Neural progenitor cell (in vitro differentiated cells): ENCODE results near the gene GPR45. TPM values are rescaled to one million over a fixed set of nuclear protein-coding genes. Genes with fewer than 3 reads are reported as not detected.

Experiments used
- DNase-seq: peaks from one replicate; pipeline ENCODE4 v3.0.0-alpha.2; 2016; ENCODE audit warnings: low spot score
- H2AFZ ChIP-seq: fragments of 200-600 bp; sonication (generic); replicated peaks from 2 replicates; pipeline ENCODE4 v1.6.1; 2016; ENCODE audit warnings: antibody characterized with exemption
- H3F3A ChIP-seq: fragments of 200-600 bp; sonication (generic); 2 replicates; pipeline ENCODE4 v1.6.1; 2016; ENCODE audit warnings: antibody characterized with exemption, low read depth
- H3K27ac ChIP-seq: fragments of 200-600 bp; sonication (generic); 2 replicates; pipeline ENCODE4 v1.5.1; 2016; ENCODE audit warnings: mild to moderate bottlenecking
- H3K27me3 ChIP-seq: fragments of 200-600 bp; sonication (generic); 2 replicates; pipeline ENCODE4 v1.6.1; 2016; ENCODE audit warnings: mild to moderate bottlenecking, moderate library complexity
- H3K36me3 ChIP-seq: fragments of 200-600 bp; sonication (generic); 2 replicates; pipeline ENCODE4 v1.5.1; 2016
- H3K4me1 ChIP-seq: fragments of 200-600 bp; sonication (generic); 2 replicates; pipeline ENCODE4 v1.6.1; 2016; ENCODE audit warnings: mixed run types
- H3K4me2 ChIP-seq: fragments of 200-600 bp; sonication (generic); 2 replicates; pipeline ENCODE4 v1.6.1; 2016
- H3K4me3 ChIP-seq: fragments of 200-600 bp; sonication (generic); 2 replicates; pipeline ENCODE4 v1.5.1; 2016
- H3K79me2 ChIP-seq: fragments of 200-600 bp; sonication (generic); 2 replicates; pipeline ENCODE4 v1.6.1; 2016; ENCODE audit warnings: low read depth
- H3K9ac ChIP-seq: fragments of 200-600 bp; sonication (generic); 2 replicates; pipeline ENCODE4 v1.6.1; 2016
- H3K9me3 ChIP-seq: fragments of 200-600 bp; sonication (generic); 2 replicates; pipeline ENCODE4 v1.5.1; 2016; ENCODE audit warnings: low read depth
- H4K20me1 ChIP-seq: fragments of 200-600 bp; sonication (generic); 2 replicates; pipeline ENCODE4 v1.6.1; 2016; ENCODE audit warnings: low read depth
- H3K27ac Mint-ChIP-seq: 3 replicates; pipeline ENCODE4 v1.8.0; 2021; ENCODE audit warnings: mixed read lengths
- H3K27me3 Mint-ChIP-seq: 2 replicates; pipeline ENCODE4 v1.8.0; 2022; ENCODE audit warnings: low read depth, mild to moderate bottlenecking, inconsistent platforms, moderate library complexity, mixed read lengths; ENCODE audit not compliant: insufficient read depth
- H3K36me3 Mint-ChIP-seq: 3 replicates; pipeline ENCODE4 v1.8.0; 2021; ENCODE audit warnings: mixed read lengths
- H3K4me1 Mint-ChIP-seq: 3 replicates; pipeline ENCODE4 v1.8.0; 2021; ENCODE audit warnings: mixed read lengths
- H3K4me3 Mint-ChIP-seq: 3 replicates; pipeline ENCODE4 v1.8.0; 2021; ENCODE audit warnings: mild to moderate bottlenecking, moderate library complexity, mixed read lengths
- H3K9me3 Mint-ChIP-seq: 3 replicates; pipeline ENCODE4 v1.8.0; 2020; ENCODE audit warnings: mixed read lengths
- CTCF ChIP-seq: fragments of 200-600 bp; sonication (generic); IDR thresholded peaks from 2 replicates; pipeline ENCODE4 v1.5.1; 2017; ENCODE audit warnings: antibody characterized with exemption, mild to moderate bottlenecking
- EZH2 ChIP-seq: fragments of 200-600 bp; sonication (generic); IDR thresholded peaks from 2 replicates; pipeline ENCODE4 v1.6.1; 2017; ENCODE audit warnings: antibody characterized with exemption, mild to moderate bottlenecking, moderate library complexity
- EZH2phosphoT487 ChIP-seq: fragments of 200-600 bp; sonication (generic); IDR thresholded peaks from 2 replicates; pipeline ENCODE4 v1.6.1; 2017; ENCODE audit warnings: antibody characterized with exemption
- total RNA-seq: library from RNA; depleted of rRNA; stranded (reverse); fragments of >200 nt; gene quantifications from 2 replicates; pipeline ENCODE4 v1.2.3, GENCODE V29; 2015; ENCODE audit warnings: low replicate concordance

Gene GPR45
- total RNA-seq, 1 donor from 2014 or later, result not detected

DNA sequence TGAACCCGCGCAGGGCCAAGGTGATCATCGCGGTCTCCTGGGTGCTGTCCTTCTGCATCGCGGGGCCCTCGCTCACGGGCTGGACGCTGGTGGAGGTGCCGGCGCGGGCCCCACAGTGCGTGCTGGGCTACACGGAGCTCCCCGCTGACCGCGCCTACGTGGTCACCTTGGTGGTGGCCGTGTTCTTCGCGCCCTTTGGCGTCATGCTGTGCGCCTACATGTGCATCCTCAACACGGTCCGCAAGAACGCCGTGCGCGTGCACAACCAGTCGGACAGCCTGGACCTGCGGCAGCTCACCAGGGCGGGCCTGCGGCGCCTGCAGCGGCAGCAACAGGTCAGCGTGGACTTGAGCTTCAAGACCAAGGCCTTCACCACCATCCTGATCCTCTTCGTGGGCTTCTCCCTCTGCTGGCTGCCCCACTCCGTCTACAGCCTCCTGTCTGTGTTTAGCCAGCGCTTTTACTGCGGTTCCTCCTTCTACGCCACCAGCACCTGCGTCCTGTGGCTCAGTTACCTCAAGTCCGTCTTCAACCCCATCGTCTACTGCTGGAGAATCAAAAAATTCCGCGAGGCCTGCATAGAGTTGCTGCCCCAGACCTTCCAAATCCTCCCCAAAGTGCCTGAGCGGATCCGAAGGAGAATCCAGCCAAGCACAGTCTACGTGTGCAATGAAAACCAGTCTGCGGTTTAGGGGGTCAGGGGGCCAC, 897 bp downstream of the GPR45 start:
- H4K20me1 ChIP-seq, result no peaks in the 10 kb centered on the region
- H3F3A ChIP-seq, result no peaks in the 10 kb centered on the region
- Mint-ChIP-seq H3K27ac (no peak overlapping the region), H3K9me3 (no peaks in the 10 kb centered on the region), H3K4me1 (peaks cover 6% of the 10 kb centered on the region), H3K4me3 (peak overlapping the region; percentile 30), H3K36me3 (peaks cover 2% of the 10 kb centered on the region), H3K27me3 (peaks cover 2% of the 10 kb centered on the region)
- no peak overlapping the region for H3K27ac ChIP-seq
- no peak overlapping the region for H3K4me3 ChIP-seq
- H3K4me2 ChIP-seq, result no peak overlapping the region
- no peaks in the 10 kb centered on the region for H3K4me1 ChIP-seq
- H3K9me3 ChIP-seq, result no peaks in the 10 kb centered on the region
- DNase-seq, result no peak
- no peak overlapping the region for H3K9ac ChIP-seq
- no peaks in the 10 kb centered on the region for H3K79me2 ChIP-seq
- peaks cover 6% of the 10 kb centered on the region for H3K27me3 ChIP-seq
- H3K36me3 ChIP-seq, result no peaks in the 10 kb centered on the region
- no peak overlapping the region for H2AFZ ChIP-seq
- TF ChIP-seq CTCF (no peak), EZH2 (no peak), EZH2phosphoT487 (no peak)

GRCh38 chr2:105243961-105244360, 2.4 kb downstream of the GPR45 start:
- peaks cover 2% of the 10 kb centered on the region for H3K27me3 Mint-ChIP-seq
- no peaks in the 10 kb centered on the region for H3K4me1 ChIP-seq
- H3F3A ChIP-seq, result no peaks in the 10 kb centered on the region
- no peaks in the 10 kb centered on the region for H4K20me1 ChIP-seq
- H3K27ac Mint-ChIP-seq, result no peak overlapping the region
- no peak overlapping the region for H3K4me2 ChIP-seq
- no peak overlapping the region for H3K4me3 ChIP-seq
- H3K9me3 ChIP-seq, result no peaks in the 10 kb centered on the region
- H3K27me3 ChIP-seq, result no peaks in the 10 kb centered on the region
- no peaks in the 10 kb centered on the region for H3K36me3 ChIP-seq
- H2AFZ ChIP-seq, result no peak overlapping the region
- no peak overlapping the region for H3K9ac ChIP-seq
- no peak overlapping the region for H3K4me3 Mint-ChIP-seq
- no peaks in the 10 kb centered on the region for H3K9me3 Mint-ChIP-seq
- peaks cover 6% of the 10 kb centered on the region for H3K4me1 Mint-ChIP-seq
- H3K27ac ChIP-seq, result no peak overlapping the region
- TF ChIP-seq CTCF, result peak; percentile 72
- TF ChIP-seq EZH2, result no peak
- no peaks in the 10 kb centered on the region for H3K79me2 ChIP-seq
- DNase-seq, result peak; percentile 68
- H3K36me3 Mint-ChIP-seq, result peaks cover 2% of the 10 kb centered on the region

DNA sequence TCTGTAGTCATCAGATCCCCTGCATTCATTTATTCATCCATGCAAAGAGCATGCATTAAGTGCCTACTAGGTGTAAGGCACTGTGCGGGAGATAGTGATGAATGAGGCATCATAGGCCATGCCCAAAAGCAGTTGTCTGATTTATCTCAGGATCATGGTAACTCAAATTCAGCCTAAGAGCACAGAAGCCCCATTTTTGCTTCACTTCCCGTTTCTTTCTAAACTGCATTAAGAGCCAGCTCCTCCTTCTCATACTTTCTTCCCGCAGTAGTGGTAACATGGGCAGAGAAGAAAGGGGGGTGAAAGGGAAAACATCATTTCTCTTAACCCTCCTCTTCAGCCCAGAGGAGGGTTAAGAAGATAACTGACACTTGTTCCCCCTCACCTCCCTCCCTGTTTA, 2.9 kb downstream of the GPR45 start:
- no peak overlapping the region for H3K27ac Mint-ChIP-seq
- Histone ChIP-seq H2AFZ (no peak overlapping the region), H3K4me1 (no peaks in the 10 kb centered on the region), H3K27me3 (no peaks in the 10 kb centered on the region), H3K4me3 (no peak overlapping the region), H3F3A (no peaks in the 10 kb centered on the region), H3K36me3 (no peaks in the 10 kb centered on the region), H3K27ac (no peak overlapping the region), H3K9me3 (no peaks in the 10 kb centered on the region), H3K4me2 (no peak overlapping the region), H4K20me1 (no peaks in the 10 kb centered on the region), H3K9ac (no peak overlapping the region), H3K79me2 (no peaks in the 10 kb centered on the region)
- TF ChIP-seq CTCF (no peak), EZH2phosphoT487 (no peak), EZH2 (no peak)
- peaks cover 2% of the 10 kb centered on the region for H3K36me3 Mint-ChIP-seq
- peaks cover under 1% of the 10 kb centered on the region for H3K4me1 Mint-ChIP-seq
- H3K9me3 Mint-ChIP-seq, result peaks cover 3% of the 10 kb centered on the region
- no peak for DNase-seq
- no peak overlapping the region for H3K4me3 Mint-ChIP-seq
- peaks cover 2% of the 10 kb centered on the region for H3K27me3 Mint-ChIP-seq
